IMR-90 (cell line): ENCODE results near the gene NCOA3. TPM values are rescaled to one million over a fixed set of nuclear protein-coding genes. Genes with fewer than 3 reads are reported as not detected.

Experiments
- ATAC-seq: fragments of 200-7000 bp; cut with Tn5 transposase; 2 replicates; pipeline ENCODE4 v1.9.1; 2020; ENCODE audit warnings: low read depth, mild to moderate bottlenecking, moderate library complexity
- BruUV-seq: library from RNA; stranded (reverse); fragments of 400-500 nt; replicated peaks from 2 replicates; lab custom pipeline; 2021; lab: Mats Ljungman, UMichigan
- CTCF ChIA-PET: fragments of 300-600 bp; formaldehyde crosslinking; extraction: SDS; loops from one replicate; lab custom pipeline; 2021; ENCODE audit warnings: antibody characterized with exemption; lab: Yijun Ruan, JAX
- POLR2A ChIA-PET: fragments of 300-600 bp; sonication (Branson Sonifier 250); formaldehyde crosslinking; loops from one replicate; lab custom pipeline; 2022; ENCODE audit warnings: antibody characterized with exemption; ENCODE audit not compliant: unreplicated experiment; lab: Charles Lee
- DNase-seq: peaks from one replicate; pipeline ENCODE4 v3.0.0; 2013
- H2AFZ ChIP-seq: replicated peaks from 2 replicates; pipeline ENCODE3; 2013; ENCODE audit warnings: low read length, mild to moderate bottlenecking; ENCODE audit not compliant: poor library complexity
- H2AK5ac ChIP-seq: 2 replicates; pipeline ENCODE4 v1.6.1; 2013; ENCODE audit warnings: low read depth, low read length, inconsistent platforms
- H2AK9ac ChIP-seq: replicated peaks from 2 replicates; pipeline ENCODE3; 2013; ENCODE audit warnings: mild to moderate bottlenecking, low read depth, low read length, moderate library complexity; ENCODE audit not compliant: poor library complexity
- H2BK120ac ChIP-seq: 2 replicates; pipeline ENCODE4 v1.6.1; 2013; ENCODE audit warnings: low read depth, low read length, inconsistent platforms
- H2BK15ac ChIP-seq: 3 replicates; pipeline ENCODE4 v1.6.1; 2013; ENCODE audit warnings: low read depth, low read length, inconsistent platforms
- H2BK20ac ChIP-seq: 2 replicates; pipeline ENCODE4 v1.6.1; 2013; ENCODE audit warnings: low read depth, mild to moderate bottlenecking, inconsistent platforms, low read length, moderate library complexity
- H2BK5ac ChIP-seq: 2 replicates; pipeline ENCODE4 v1.6.1; 2013; ENCODE audit warnings: mild to moderate bottlenecking, low read depth, low read length, inconsistent platforms; ENCODE audit not compliant: poor library complexity, severe bottlenecking
- H3K14ac ChIP-seq: replicated peaks from 2 replicates; pipeline ENCODE4 v1.6.1; 2013; ENCODE audit warnings: low read depth, low read length, inconsistent platforms
- H3K18ac ChIP-seq: 2 replicates; pipeline ENCODE4 v1.6.1; 2013; ENCODE audit warnings: low read depth, low read length, control low read depth
- H3K23ac ChIP-seq: 2 replicates; pipeline ENCODE4 v1.6.1; 2013; ENCODE audit warnings: low read depth, low read length, inconsistent platforms
- H3K27ac ChIP-seq: 2 replicates; pipeline ENCODE4 v1.5.1; 2013; ENCODE audit warnings: mild to moderate bottlenecking, control low read depth, low read length; ENCODE audit not compliant: insufficient read depth
- H3K27me3 ChIP-seq: 2 replicates; pipeline ENCODE4 v1.6.1; 2013; ENCODE audit warnings: low read length; ENCODE audit not compliant: control insufficient read depth, insufficient read depth
- H3K36me3 ChIP-seq: 2 replicates; pipeline ENCODE4 v1.6.1; 2013; ENCODE audit warnings: low read length, mixed read lengths; ENCODE audit not compliant: control insufficient read depth, insufficient read depth
- H3K4ac ChIP-seq: 2 replicates; pipeline ENCODE4 v1.6.1; 2013; ENCODE audit warnings: low read depth, low read length, inconsistent platforms
- H3K4me1 ChIP-seq: 2 replicates; pipeline ENCODE4 v1.6.1; 2013; ENCODE audit warnings: low read length, mixed read lengths; ENCODE audit not compliant: control insufficient read depth, insufficient read depth
- H3K4me2 ChIP-seq: 2 replicates; pipeline ENCODE4 v1.6.1; 2013; ENCODE audit warnings: low read depth, mild to moderate bottlenecking, control low read depth, low read length, moderate library complexity
- H3K4me3 ChIP-seq: 2 replicates; pipeline ENCODE4 v1.5.1; 2013; ENCODE audit warnings: low read depth, mild to moderate bottlenecking, control low read depth, low read length, moderate library complexity; ENCODE audit not compliant: insufficient read depth
- H3K56ac ChIP-seq: 2 replicates; pipeline ENCODE4 v1.6.1; 2013; ENCODE audit warnings: low read length, inconsistent platforms; ENCODE audit not compliant: insufficient read depth; ENCODE audit errors: extremely low read depth
- H3K79me1 ChIP-seq, 2 experiments: 2 replicates each; pipeline ENCODE4 v1.6.1; 2013; ENCODE audit warnings: low read length in 2 of 2, inconsistent platforms in 1 of 2, low read depth in 1 of 2
- H3K9ac ChIP-seq: 2 replicates; pipeline ENCODE4 v1.6.1; 2013; ENCODE audit warnings: low read depth, low read length, control low read depth
- H3K9me1 ChIP-seq: 2 replicates; pipeline ENCODE4 v1.6.1; 2013; ENCODE audit warnings: low read length, inconsistent platforms; ENCODE audit not compliant: insufficient read depth
- H3K9me3 ChIP-seq: 2 replicates; pipeline ENCODE4 v1.6.1; 2013; ENCODE audit warnings: low read length; ENCODE audit not compliant: control insufficient read depth, insufficient read depth
- H4K20me1 ChIP-seq: 2 replicates; pipeline ENCODE4 v1.6.1; 2013; ENCODE audit warnings: low read length, inconsistent platforms; ENCODE audit not compliant: insufficient read depth
- H4K5ac ChIP-seq: 2 replicates; pipeline ENCODE4 v1.6.1; 2013; ENCODE audit warnings: mild to moderate bottlenecking, low read depth, low read length, control low read depth
- H4K8ac ChIP-seq, 2 experiments: 2 replicates each; pipeline ENCODE4 v1.6.1; 2013; ENCODE audit warnings: low read depth in 2 of 2, low read length in 2 of 2, control low read depth in 1 of 2, inconsistent platforms in 1 of 2
- H4K91ac ChIP-seq: 2 replicates; pipeline ENCODE4 v1.6.1; 2013; ENCODE audit warnings: low read depth, low read length, inconsistent platforms; ENCODE audit not compliant: insufficient read depth
- CEBPB ChIP-seq: IDR thresholded peaks from 2 replicates; pipeline ENCODE4 v1.6.1; 2012; ENCODE audit warnings: low read depth, low read length, improper control_type of control experiment
- CHD1 ChIP-seq: IDR thresholded peaks from 2 replicates; pipeline ENCODE4 v1.6.1; 2012; ENCODE audit warnings: low read depth, low read length, improper control_type of control experiment
- NFE2L2 ChIP-seq: fragments of 150-350 bp; IDR thresholded peaks from 2 replicates; pipeline ENCODE4 v1.6.1; 2016; ENCODE audit warnings: low read depth, mild to moderate bottlenecking, low read length
- POLR2A ChIP-seq: IDR thresholded peaks from 2 replicates; pipeline ENCODE4 v1.6.1; 2012; ENCODE audit warnings: mild to moderate bottlenecking, low read depth, low read length
- RAD21 ChIP-seq: IDR thresholded peaks from 2 replicates; pipeline ENCODE4 v1.6.1; 2012; ENCODE audit warnings: low read length, improper control_type of control experiment
- RCOR1 ChIP-seq: IDR thresholded peaks from 2 replicates; pipeline ENCODE4 v1.6.1; 2012; ENCODE audit warnings: mild to moderate bottlenecking, low read length, improper control_type of control experiment; ENCODE audit not compliant: insufficient replicate concordance
- WGBS, 2 experiments: methylation state at CpG; one replicate each; pipeline versions ENCODE4 v1.1.5 to v1.1.7; 2013; ENCODE audit warnings: missing lambda C conversion rate in 2 of 2; ENCODE audit not compliant: insufficient read length in 1 of 2; ENCODE audit errors: extremely low coverage in 2 of 2; 5-methylcytosine and 5-hydroxymethylcytosine counted together
- dilution Hi-C: fragments of 300-500 bp; cut with HindIII; formaldehyde crosslinking; loops from one replicate; pipeline ENCODE4 v1.14.3; 2018; ENCODE audit warnings: low sequenced_read_pairs; ENCODE audit not compliant: unreplicated experiment
- in situ Hi-C: fragments of 300-500 bp; cut with MboI; formaldehyde crosslinking; loops from 3 replicates; pipeline ENCODE4 v1.14.3; 2019; ENCODE audit warnings: low sequenced_read_pairs, inconsistent platforms, mixed read lengths
- intact Hi-C: fragments of 100-400 bp; cut with micrococcal nuclease; formaldehyde crosslinking; loops from 2 replicates; pipeline ENCODE4 v1.10.0; 2022
- polyA plus RNA-seq, 3 experiments: library from polyadenylated mRNA; depleted of rRNA; stranded (reverse); fragments of >200 nt; gene quantifications; 2 replicates each; pipeline ENCODE4 v1.2.3, GENCODE V29; 2012; ENCODE audit warnings: low replicate concordance in 1 of 3
- total RNA-seq: library from RNA; depleted of rRNA; stranded (reverse); fragments of >200 nt; gene quantifications from 2 replicates; pipeline ENCODE4 v1.2.3, GENCODE V29; 2012
- TF ChIP-seq, protein P1 (sequence below): fragments of 150-350 bp; IDR thresholded peaks from 2 replicates; pipeline ENCODE4 v1.6.1; 2016; ENCODE audit warnings: low read depth, mild to moderate bottlenecking, low read length, moderate library complexity, borderline replicate concordance

Gene NCOA3
- total and polyA plus RNA-seq, 2 of the 4 experiments (the other 2 are of a cell fraction), result 8.8 to 29.0 TPM

DNA sequence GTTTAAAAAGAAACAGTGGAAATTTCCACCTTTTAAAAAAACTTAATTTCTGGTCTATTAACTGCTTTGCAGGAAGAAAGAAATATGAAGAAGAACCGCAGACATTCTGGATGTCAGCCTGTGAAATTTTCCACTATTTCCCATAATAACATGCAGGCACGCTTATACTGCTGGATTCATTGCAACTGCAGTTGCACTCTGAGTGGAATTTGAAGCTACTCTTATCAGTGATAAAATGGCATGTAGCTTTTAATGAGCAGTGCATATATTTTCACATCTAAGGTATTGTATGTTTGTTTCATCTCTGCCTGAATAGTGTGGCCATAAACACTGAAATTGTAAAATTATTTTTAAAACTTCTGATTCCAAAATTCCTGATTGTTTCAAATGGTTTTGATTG, 28.2 kb downstream of the NCOA3 start:
- no peaks in the 10 kb centered on the region for H3K36me3 ChIP-seq
- H3K4me3 ChIP-seq, result no peak overlapping the region
- H3K4me1 ChIP-seq, result peaks cover 3% of the 10 kb centered on the region; the same call in 1 of the 2 replicates
- no peak overlapping the region for H2BK20ac ChIP-seq
- no peaks in the 10 kb centered on the region for H3K27me3 ChIP-seq
- H3K79me1 ChIP-seq, result peaks cover 15 to 35% of the 10 kb centered on the region in 2 experiments
- dilution Hi-C loops, result no loop called here
- H3K4me2 ChIP-seq, result no peak overlapping the region
- ATAC-seq, result no peak; the same call in 1 of the 2 replicates
- no peak overlapping the region for H2BK15ac ChIP-seq
- peak; percentile 41 for DNase-seq
- H3K9me3 ChIP-seq, result 0 out of 2 replicates have a peak, but pooled peaks cover 2% of the 10 kb centered on the region
- no peak for TF ChIP-seq CEBPB
- TF ChIP-seq RCOR1, result no peak
- TF ChIP-seq POLR2A, result no peak
- no peak for TF ChIP-seq RAD21
- TF ChIP-seq, protein P1, sequence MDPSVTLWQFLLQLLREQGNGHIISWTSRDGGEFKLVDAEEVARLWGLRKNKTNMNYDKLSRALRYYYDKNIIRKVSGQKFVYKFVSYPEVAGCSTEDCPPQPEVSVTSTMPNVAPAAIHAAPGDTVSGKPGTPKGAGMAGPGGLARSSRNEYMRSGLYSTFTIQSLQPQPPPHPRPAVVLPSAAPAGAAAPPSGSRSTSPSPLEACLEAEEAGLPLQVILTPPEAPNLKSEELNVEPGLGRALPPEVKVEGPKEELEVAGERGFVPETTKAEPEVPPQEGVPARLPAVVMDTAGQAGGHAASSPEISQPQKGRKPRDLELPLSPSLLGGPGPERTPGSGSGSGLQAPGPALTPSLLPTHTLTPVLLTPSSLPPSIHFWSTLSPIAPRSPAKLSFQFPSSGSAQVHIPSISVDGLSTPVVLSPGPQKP, result no peak
- no peak for TF ChIP-seq CHD1
- no peak for TF ChIP-seq NFE2L2
- no peak overlapping the region for H2AK9ac ChIP-seq
- H4K5ac ChIP-seq, result no peak overlapping the region
- H3K18ac ChIP-seq, result no peak overlapping the region
- peaks cover 4% of the 10 kb centered on the region for H4K20me1 ChIP-seq
- CTCF ChIA-PET, result interaction anchor here (0.6 to 0.7 kb wide), 2 partner anchors 15 to 248 kb away, joined by 3 to 4 read pairs; no protein-coding TSS in a partner anchor
- no peak overlapping the region for H3K14ac ChIP-seq
- no peak overlapping the region for H3K56ac ChIP-seq
- no peak overlapping the region for H4K91ac ChIP-seq
- no peak overlapping the region for H3K4ac ChIP-seq
- intact Hi-C loops, result no loop called here
- H3K9me1 ChIP-seq, result 0 out of 2 replicates have a peak, but pooled peaks cover 3% of the 10 kb centered on the region
- no peak overlapping the region for H2BK5ac ChIP-seq
- no CpG with 5 or more reads among the region's 2 CpGs for WGBS, 2 experiments
- H2AFZ ChIP-seq, result no peak overlapping the region
- in situ Hi-C loops, result no loop called here
- H3K9ac ChIP-seq, result no peak overlapping the region
- no TSS peak for BruUV-seq
- POLR2A ChIA-PET, result no interaction called here
- no peak overlapping the region for H3K27ac ChIP-seq
- H4K8ac ChIP-seq, result no peak overlapping the region
- H2AK5ac ChIP-seq, result no peak overlapping the region
- no peak overlapping the region for H3K23ac ChIP-seq
- H2BK120ac ChIP-seq, result no peak overlapping the region
